ENCODE data around the gene PDCD11.
"Not testable (repeated sequence)": the region's sequence is repeated elsewhere in the genome, so short reads cannot be mapped to it uniquely, and the experiment has no call there.

Gene PDCD11, protein sequence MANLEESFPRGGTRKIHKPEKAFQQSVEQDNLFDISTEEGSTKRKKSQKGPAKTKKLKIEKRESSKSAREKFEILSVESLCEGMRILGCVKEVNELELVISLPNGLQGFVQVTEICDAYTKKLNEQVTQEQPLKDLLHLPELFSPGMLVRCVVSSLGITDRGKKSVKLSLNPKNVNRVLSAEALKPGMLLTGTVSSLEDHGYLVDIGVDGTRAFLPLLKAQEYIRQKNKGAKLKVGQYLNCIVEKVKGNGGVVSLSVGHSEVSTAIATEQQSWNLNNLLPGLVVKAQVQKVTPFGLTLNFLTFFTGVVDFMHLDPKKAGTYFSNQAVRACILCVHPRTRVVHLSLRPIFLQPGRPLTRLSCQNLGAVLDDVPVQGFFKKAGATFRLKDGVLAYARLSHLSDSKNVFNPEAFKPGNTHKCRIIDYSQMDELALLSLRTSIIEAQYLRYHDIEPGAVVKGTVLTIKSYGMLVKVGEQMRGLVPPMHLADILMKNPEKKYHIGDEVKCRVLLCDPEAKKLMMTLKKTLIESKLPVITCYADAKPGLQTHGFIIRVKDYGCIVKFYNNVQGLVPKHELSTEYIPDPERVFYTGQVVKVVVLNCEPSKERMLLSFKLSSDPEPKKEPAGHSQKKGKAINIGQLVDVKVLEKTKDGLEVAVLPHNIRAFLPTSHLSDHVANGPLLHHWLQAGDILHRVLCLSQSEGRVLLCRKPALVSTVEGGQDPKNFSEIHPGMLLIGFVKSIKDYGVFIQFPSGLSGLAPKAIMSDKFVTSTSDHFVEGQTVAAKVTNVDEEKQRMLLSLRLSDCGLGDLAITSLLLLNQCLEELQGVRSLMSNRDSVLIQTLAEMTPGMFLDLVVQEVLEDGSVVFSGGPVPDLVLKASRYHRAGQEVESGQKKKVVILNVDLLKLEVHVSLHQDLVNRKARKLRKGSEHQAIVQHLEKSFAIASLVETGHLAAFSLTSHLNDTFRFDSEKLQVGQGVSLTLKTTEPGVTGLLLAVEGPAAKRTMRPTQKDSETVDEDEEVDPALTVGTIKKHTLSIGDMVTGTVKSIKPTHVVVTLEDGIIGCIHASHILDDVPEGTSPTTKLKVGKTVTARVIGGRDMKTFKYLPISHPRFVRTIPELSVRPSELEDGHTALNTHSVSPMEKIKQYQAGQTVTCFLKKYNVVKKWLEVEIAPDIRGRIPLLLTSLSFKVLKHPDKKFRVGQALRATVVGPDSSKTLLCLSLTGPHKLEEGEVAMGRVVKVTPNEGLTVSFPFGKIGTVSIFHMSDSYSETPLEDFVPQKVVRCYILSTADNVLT (N-terminal part only)
- total RNA-seq: 75.8 to 385 (median 138) reads per million in 9 experiments

DNA sequence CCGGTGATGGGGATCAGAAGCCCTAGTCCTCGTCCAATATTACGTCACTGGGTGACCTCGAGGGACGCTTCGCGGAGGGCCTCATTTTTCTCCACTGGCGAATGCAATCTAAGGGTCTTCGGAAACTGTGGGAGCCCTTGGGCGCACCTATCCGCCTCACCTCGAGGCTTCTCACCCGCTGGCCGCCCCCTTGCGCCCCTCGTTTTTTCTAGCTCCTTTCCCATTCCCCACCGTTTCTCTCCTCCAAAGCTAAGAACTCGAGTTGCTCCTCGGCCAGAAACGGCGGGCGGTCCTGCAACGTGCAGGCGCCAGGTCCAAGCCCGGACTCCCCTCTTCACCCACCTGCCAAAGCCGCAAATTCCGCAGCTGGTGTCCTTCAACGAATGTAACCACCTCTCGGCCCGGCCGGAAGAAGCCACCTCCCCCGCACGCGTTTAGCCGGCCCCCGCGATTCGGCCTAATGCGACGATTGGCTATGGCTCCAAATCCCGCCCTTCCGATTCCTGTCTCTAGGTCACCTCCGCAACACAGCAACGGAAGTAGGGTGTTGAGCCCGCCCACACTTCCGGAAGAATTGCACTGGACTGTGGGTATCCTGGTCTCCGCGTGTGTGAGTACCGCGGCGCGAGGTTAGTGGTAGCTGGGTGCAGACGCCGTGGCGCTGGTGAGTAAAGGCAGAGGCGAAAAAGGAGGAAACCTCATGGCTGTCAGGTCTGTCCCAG is at the start of gene PDCD11, which contains the start of gene ATP5MK:
Gene PDCD11, plus strand, starts transcription at position 560 of the 722 bp plus-strand sequence. CDS start 1,801 bp downstream, outside the sequence.
Gene ATP5MK, minus strand, starts transcription at position 409 of the 722 bp plus-strand sequence. CDS start 4,018 bp downstream, outside the sequence.
- Mint-ChIP-seq H3K9me3 (no peaks in the 10 kb centered on the region), H3K4me3 (peak within 1 kb of the TSS; percentile 98 to 100), H3K36me3 (ENCODE audit: insufficient read depth) (peaks cover 54% of the 10 kb centered on the region), H3K27ac (peak within 1 kb of the TSS; percentile 80 to 97), H3K4me1 (ENCODE audit: low read depth in 2 of 2) (peaks cover 37 to 48% of the 10 kb centered on the region in 2 donors), H3K27me3 (no peaks in the 10 kb centered on the region)
- ATAC-seq (replicated peaks): peak; percentile 98
- peak; percentile 91 to 92 (median 91) for DNase-seq

DNA sequence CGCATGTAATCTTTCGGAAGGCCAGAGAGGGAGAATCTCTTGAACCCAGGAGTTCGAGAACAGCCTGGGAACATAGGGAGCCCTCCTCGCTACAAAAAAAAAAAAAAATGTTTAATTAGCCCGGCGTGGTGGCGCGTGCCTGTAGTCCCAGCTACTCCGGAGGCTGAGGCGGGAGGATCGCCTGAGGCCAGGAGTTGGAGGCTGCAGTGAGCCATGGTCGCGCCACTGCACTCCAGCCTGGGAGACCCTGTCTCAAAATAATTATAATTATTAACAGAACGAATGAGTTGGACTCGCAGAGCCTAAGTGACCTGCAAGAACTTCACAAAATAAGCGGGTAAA is 46.3 kb upstream of the PDCD11 start:
- Mint-ChIP-seq H3K27ac (peak overlapping the region; percentile 92), H3K4me3 (peak overlapping the region; percentile 89 to 91), H3K9me3 (no peaks in the 10 kb centered on the region), H3K4me1 (ENCODE audit: low read depth in 2 of 2) (peaks cover 3 to 4% of the 10 kb centered on the region in 2 donors), H3K36me3 (ENCODE audit: insufficient read depth) (peaks cover 14% of the 10 kb centered on the region), H3K27me3 (no peaks in the 10 kb centered on the region)
- ATAC-seq (replicated peaks): no peak
- no peak for DNase-seq

- peak within 1 kb of the TSS; percentile 92 for H3K27ac Mint-ChIP-seq
- peaks cover 3 to 4% of the 10 kb centered on the region in 2 donors for H3K4me1 Mint-ChIP-seq (ENCODE audit: low read depth in 2 of 2)
- ATAC-seq (replicated peaks) (peak; percentile 85), DNase-seq (peak; percentile 52 to 62 (median 59))
- no peaks in the 10 kb centered on the region for H3K9me3 Mint-ChIP-seq
- peak within 1 kb of the TSS; percentile 89 to 91 for H3K4me3 Mint-ChIP-seq
- no peaks in the 10 kb centered on the region for H3K27me3 Mint-ChIP-seq
- peaks cover 12% of the 10 kb centered on the region for H3K36me3 Mint-ChIP-seq (ENCODE audit: insufficient read depth)
Measured at GRCh38 chr10:103350517-103351260, 45.7 kb upstream of the PDCD11 start, which contains the start of gene PCGF6. PCGF6 (minus strand) TSS chr10:103351140; CDS start chr10:103351066, 74 bp downstream.

DNA sequence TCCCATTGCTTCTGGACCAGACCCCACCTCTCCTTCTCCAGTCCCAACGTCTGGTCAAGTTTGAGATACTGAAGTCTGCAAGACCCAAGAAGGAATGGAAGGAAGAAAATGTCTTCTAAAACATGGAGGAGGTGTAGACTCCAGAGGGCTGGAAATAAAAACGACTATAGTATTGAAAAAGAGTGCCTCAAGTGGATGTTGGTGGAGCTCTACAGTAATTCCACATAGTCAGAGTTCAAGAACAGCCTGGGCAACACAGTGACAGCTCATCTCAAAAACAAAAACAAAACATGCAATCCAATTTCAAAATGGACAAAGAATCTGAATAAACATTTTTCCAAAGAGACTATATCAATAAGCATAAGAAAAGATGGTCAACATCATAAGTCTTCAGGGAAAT is 43.1 kb upstream of the PDCD11 start:
- Mint-ChIP-seq H3K4me3 (no peak overlapping the region), H3K27ac (no peak overlapping the region), H3K27me3 (no peaks in the 10 kb centered on the region), H3K4me1 (ENCODE audit: low read depth in 2 of 2) (peaks cover 3 to 4% of the 10 kb centered on the region in 2 donors), H3K36me3 (ENCODE audit: insufficient read depth) (peaks cover 2% of the 10 kb centered on the region), H3K9me3 (no peaks in the 10 kb centered on the region)
- ATAC-seq (replicated peaks) (no peak), DNase-seq (no peak)

- not testable (repeated sequence) for ATAC-seq (replicated peaks); H3K36me3 Mint-ChIP-seq (ENCODE audit: insufficient read depth); H3K9me3 Mint-ChIP-seq; H3K4me1 Mint-ChIP-seq (ENCODE audit: low read depth in 2 of 2); DNase-seq; H3K4me3 Mint-ChIP-seq; H3K27ac Mint-ChIP-seq; H3K27me3 Mint-ChIP-seq
Measured at GRCh38 chr10:103354567-103354966, 41.9 kb upstream of the PDCD11 start.

GRCh38 chr10:103355906-103356599 is 40.4 kb upstream of the PDCD11 start:
- Mint-ChIP-seq H3K9me3 (no peaks in the 10 kb centered on the region), H3K4me3 (no peak overlapping the region), H3K27me3 (no peaks in the 10 kb centered on the region), H3K36me3 (ENCODE audit: insufficient read depth) (peaks cover 2% of the 10 kb centered on the region), H3K27ac (no peak overlapping the region), H3K4me1 (ENCODE audit: low read depth in 2 of 2) (peaks cover 0 to 4% of the 10 kb centered on the region in 2 donors)
- DNase-seq (no peak), ATAC-seq (replicated peaks) (no peak)

GRCh38 chr10:103359493-103359892 is 36.9 kb upstream of the PDCD11 start:
- not testable (repeated sequence) for H3K27me3 Mint-ChIP-seq; H3K4me3 Mint-ChIP-seq; H3K4me1 Mint-ChIP-seq (ENCODE audit: low read depth in 2 of 2); DNase-seq; ATAC-seq (replicated peaks); H3K36me3 Mint-ChIP-seq (ENCODE audit: insufficient read depth); H3K27ac Mint-ChIP-seq; H3K9me3 Mint-ChIP-seq

- not testable (repeated sequence) for H3K4me3 Mint-ChIP-seq; DNase-seq; ATAC-seq (replicated peaks); H3K36me3 Mint-ChIP-seq (ENCODE audit: insufficient read depth); H3K27ac Mint-ChIP-seq; H3K9me3 Mint-ChIP-seq; H3K4me1 Mint-ChIP-seq (ENCODE audit: low read depth in 2 of 2); H3K27me3 Mint-ChIP-seq
Measured at GRCh38 chr10:103360791-103361190, 35.6 kb upstream of the PDCD11 start.

DNA sequence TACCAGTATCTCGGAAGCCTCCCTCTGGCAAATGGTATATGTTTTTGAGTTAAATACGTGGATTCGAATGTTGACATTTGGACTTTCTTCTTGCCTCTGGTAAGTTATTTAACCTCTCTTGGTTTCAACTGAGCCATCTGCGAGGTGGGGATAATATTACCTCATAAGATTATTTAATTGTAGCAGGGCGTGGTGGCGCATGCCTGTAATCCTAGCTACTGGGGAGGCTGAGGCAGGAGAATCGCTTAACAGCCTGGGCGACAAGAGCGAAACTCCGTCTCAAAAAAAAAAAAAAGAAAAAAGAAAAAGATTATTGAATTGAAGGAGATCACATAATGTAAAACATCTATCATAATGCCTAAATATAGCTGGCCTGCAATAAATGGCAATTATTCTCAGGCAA is 29.0 kb upstream of the PDCD11 start:
- no peaks in the 10 kb centered on the region for H3K27me3 Mint-ChIP-seq
- peaks cover 22% of the 10 kb centered on the region for H3K36me3 Mint-ChIP-seq (ENCODE audit: insufficient read depth)
- ATAC-seq (replicated peaks) (no peak), DNase-seq (no peak)
- H3K4me3 Mint-ChIP-seq: peak overlapping the region; percentile 85 to 90
- peak overlapping the region; percentile 39 to 59 for H3K27ac Mint-ChIP-seq
- peaks cover 10 to 11% of the 10 kb centered on the region in 2 donors for H3K4me1 Mint-ChIP-seq (ENCODE audit: low read depth in 2 of 2)
- H3K9me3 Mint-ChIP-seq: no peaks in the 10 kb centered on the region

GRCh38 chr10:103367782-103368518 is 28.5 kb upstream of the PDCD11 start, which contains the start of gene TAF5:
TAF5 (plus strand) TSS chr10:103367976; CDS start chr10:103367990, 14 bp downstream.
- no peaks in the 10 kb centered on the region for H3K9me3 Mint-ChIP-seq
- peak within 1 kb of the TSS; percentile 85 to 90 for H3K4me3 Mint-ChIP-seq
- H3K36me3 Mint-ChIP-seq (ENCODE audit: insufficient read depth): peaks cover 22% of the 10 kb centered on the region
- DNase-seq (peak; percentile 89 to 91 (median 89)), ATAC-seq (replicated peaks) (peak; percentile 68)
- peak within 1 kb of the TSS; percentile 39 to 59 for H3K27ac Mint-ChIP-seq
- no peaks in the 10 kb centered on the region for H3K27me3 Mint-ChIP-seq
- peaks cover 10 to 11% of the 10 kb centered on the region in 2 donors for H3K4me1 Mint-ChIP-seq (ENCODE audit: low read depth in 2 of 2)

GRCh38 chr10:103373544-103373943 is 22.9 kb upstream of the PDCD11 start:
- peaks cover 41% of the 10 kb centered on the region for H3K36me3 Mint-ChIP-seq (ENCODE audit: insufficient read depth)
- no peaks in the 10 kb centered on the region for H3K27me3 Mint-ChIP-seq
- H3K9me3 Mint-ChIP-seq: no peaks in the 10 kb centered on the region
- H3K27ac Mint-ChIP-seq: no peak overlapping the region
- H3K4me1 Mint-ChIP-seq (ENCODE audit: low read depth in 2 of 2): peaks cover 5 to 8% of the 10 kb centered on the region in 2 donors
- no peak for ATAC-seq (replicated peaks)
- no peak for DNase-seq
- H3K4me3 Mint-ChIP-seq: no peak overlapping the region
